Astrocyte (in vitro differentiated cells and primary cell): ENCODE data around the gene SPACA4. TPM values are rescaled to one million over a fixed set of nuclear protein-coding genes. Genes with fewer than 3 reads are reported as not detected.

ENCODE experiments used
- DNase-seq: peaks from one replicate; pipeline ENCODE4 v3.0.0-alpha.2; 2010; ENCODE audit warnings: low read depth
- FAIRE-seq: peaks from 2 replicates; lab custom pipeline; 2011; peaks lifted over from hg19 to GRCh38; lab: Jason Lieb, UNC
- H2AFZ ChIP-seq: 2 replicates; pipeline ENCODE4 v1.6.0; 2012; ENCODE audit warnings: low read depth, low read length, inconsistent platforms
- H3K27ac ChIP-seq: 2 replicates; pipeline ENCODE4 v1.5.1; 2011; ENCODE audit warnings: low read depth, low read length, inconsistent platforms
- H3K27me3 ChIP-seq: 2 replicates; pipeline ENCODE4 v1.6.0; 2011; ENCODE audit warnings: low read length, inconsistent platforms; ENCODE audit not compliant: insufficient read depth
- H3K36me3 ChIP-seq: 2 replicates; pipeline ENCODE4 v1.5.1; 2011; ENCODE audit warnings: low read length, inconsistent platforms; ENCODE audit not compliant: insufficient read depth
- H3K4me1 ChIP-seq: 2 replicates; pipeline ENCODE4 v1.5.1; 2011; ENCODE audit warnings: low read length, inconsistent platforms; ENCODE audit not compliant: insufficient read depth
- H3K4me2 ChIP-seq: 2 replicates; pipeline ENCODE4 v1.6.0; 2012; ENCODE audit warnings: low read length, inconsistent platforms
- H3K4me3 ChIP-seq: 2 replicates; pipeline ENCODE4 v1.5.1; 2011; ENCODE audit warnings: low read depth, mild to moderate bottlenecking, low read length, inconsistent platforms; ENCODE audit not compliant: insufficient read depth
- H3K79me2 ChIP-seq: 2 replicates; pipeline ENCODE4 v1.6.0; 2012; ENCODE audit warnings: mild to moderate bottlenecking, low read length, inconsistent platforms; ENCODE audit not compliant: insufficient read depth
- H3K9ac ChIP-seq: 2 replicates; pipeline ENCODE4 v1.6.0; 2012; ENCODE audit warnings: mild to moderate bottlenecking, low read length, inconsistent platforms
- H3K9me3 ChIP-seq: 2 replicates; pipeline ENCODE4 v1.5.1; 2012; ENCODE audit warnings: low read depth, mild to moderate bottlenecking, low read length, inconsistent platforms; ENCODE audit not compliant: insufficient read depth
- H4K20me1 ChIP-seq: 2 replicates; pipeline ENCODE4 v1.6.0; 2012; ENCODE audit warnings: low read length, inconsistent platforms; ENCODE audit not compliant: insufficient read depth
- H3K27ac Mint-ChIP-seq: one replicate; pipeline ENCODE4 v1.8.0; 2021; ENCODE audit warnings: mild to moderate bottlenecking, mixed read lengths; ENCODE audit not compliant: unreplicated experiment
- H3K27me3 Mint-ChIP-seq: one replicate; pipeline ENCODE4 v1.8.0; 2021; ENCODE audit warnings: low read depth, mixed read lengths; ENCODE audit not compliant: unreplicated experiment
- H3K36me3 Mint-ChIP-seq: one replicate; pipeline ENCODE4 v1.8.0; 2021; ENCODE audit warnings: low read depth, mixed read lengths; ENCODE audit not compliant: unreplicated experiment
- H3K4me1 Mint-ChIP-seq: one replicate; pipeline ENCODE4 v1.8.0; 2021; ENCODE audit warnings: low read depth, mixed read lengths; ENCODE audit not compliant: unreplicated experiment
- H3K4me3 Mint-ChIP-seq: one replicate; pipeline ENCODE4 v1.8.0; 2021; ENCODE audit warnings: mild to moderate bottlenecking, moderate library complexity, mixed read lengths; ENCODE audit not compliant: unreplicated experiment
- H3K9me3 Mint-ChIP-seq: one replicate; pipeline ENCODE4 v1.8.0; 2021; ENCODE audit warnings: mild to moderate bottlenecking, mixed read lengths; ENCODE audit not compliant: unreplicated experiment
- CTCF ChIP-seq: IDR thresholded peaks from 2 replicates; pipeline ENCODE4 v1.5.1; 2011; ENCODE audit warnings: low read depth, mild to moderate bottlenecking, inconsistent platforms, low read length, moderate library complexity; ENCODE audit not compliant: insufficient read depth
- EZH2 ChIP-seq: IDR thresholded peaks from 2 replicates; pipeline ENCODE4 v1.6.1; 2012; ENCODE audit warnings: mild to moderate bottlenecking, low read length, inconsistent platforms; ENCODE audit not compliant: insufficient read depth
- total RNA-seq: library from RNA; stranded (reverse); gene quantifications from 2 replicates; pipeline ENCODE4 v1.2.1, GENCODE V29; 2021

SPACA4 gene
- total RNA-seq, 1 donor from 2014 or later = not detected

- Histone ChIP-seq H3K4me1 (peaks cover 32% of the 10 kb centered on the region), H3K36me3 (no peaks in the 10 kb centered on the region), H3K4me2 (no peak overlapping the region), H4K20me1 (no peaks in the 10 kb centered on the region), H2AFZ (no peak overlapping the region), H3K27me3 (peaks cover 3% of the 10 kb centered on the region), H3K4me3 (no peak overlapping the region), H3K27ac (no peak overlapping the region), H3K9me3 (no peaks in the 10 kb centered on the region), H3K79me2 (no peaks in the 10 kb centered on the region), H3K9ac (no peak overlapping the region)
- DNase-seq = no peak
- TF ChIP-seq EZH2 = no peak
- no peak for TF ChIP-seq CTCF
- FAIRE-seq = no peak
- Mint-ChIP-seq H3K4me3 (peak overlapping the region; percentile 83), H3K36me3 (peaks cover 2% of the 10 kb centered on the region), H3K4me1 (peaks cover 3% of the 10 kb centered on the region), H3K27ac (no peak overlapping the region), H3K27me3 (peaks cover 7% of the 10 kb centered on the region), H3K9me3 (no peaks in the 10 kb centered on the region)
These were observed 32.4 kb downstream of the SPACA4 start for GRCh38 chr19:48638831-48639381.

- Histone ChIP-seq H3K36me3 (no peaks in the 10 kb centered on the region), H3K9ac (no peak overlapping the region), H3K4me2 (no peak overlapping the region), H4K20me1 (no peaks in the 10 kb centered on the region), H3K4me3 (no peak overlapping the region), H3K27ac (no peak overlapping the region), H2AFZ (no peak overlapping the region), H3K27me3 (peaks cover 3% of the 10 kb centered on the region), H3K9me3 (no peaks in the 10 kb centered on the region), H3K79me2 (no peaks in the 10 kb centered on the region), H3K4me1 (peaks cover 24% of the 10 kb centered on the region)
- FAIRE-seq (no peak), DNase-seq (no peak)
- Mint-ChIP-seq H3K27ac (no peak overlapping the region), H3K4me1 (peaks cover 3% of the 10 kb centered on the region), H3K4me3 (no peak overlapping the region), H3K27me3 (peaks cover 7% of the 10 kb centered on the region), H3K36me3 (peaks cover 2% of the 10 kb centered on the region), H3K9me3 (no peaks in the 10 kb centered on the region)
- TF ChIP-seq CTCF (no peak), EZH2 (no peak)
These were observed 33.2 kb downstream of the SPACA4 start for GRCh38 chr19:48639483-48640375.
